Measurements from ENCODE around the gene GRIK2. TPM values are rescaled to one million over a fixed set of nuclear protein-coding genes. Genes with fewer than 3 reads are reported as not detected.
"Not testable (repeated sequence)": the region's sequence is repeated elsewhere in the genome, so short reads cannot be mapped to it uniquely, and the experiment has no call there.

The GRIK2 gene
- total RNA-seq, 4 donors from 2014 or later, result 4.7 to 16.2 (median 7.5) TPM

DNA sequence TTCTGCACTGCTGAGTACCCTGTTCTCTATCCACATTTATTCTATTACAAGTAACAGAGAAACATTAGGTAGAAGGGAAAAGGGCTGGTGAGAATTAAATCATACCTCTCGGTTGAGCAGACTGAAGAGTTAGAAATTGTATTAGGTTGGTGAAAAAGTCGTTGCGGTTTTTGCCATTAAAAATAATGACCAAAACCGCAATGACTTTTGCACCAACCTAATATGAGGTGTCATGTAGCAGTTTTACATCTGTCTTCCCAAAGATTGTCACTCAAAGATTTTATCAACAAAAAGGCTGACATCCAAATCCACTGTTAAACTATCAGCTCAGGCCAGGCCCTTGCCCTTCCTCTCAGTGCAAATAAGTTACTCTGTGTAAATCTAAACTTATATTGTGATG is 28.3 kb upstream of the GRIK2 start:
- 77 to 86% methylated on average over 4 of the region's 4 CpGs for WGBS, 2 donors
- DNase-seq (ENCODE audit: low spot score in 2 of 2), result no peak
- TF ChIP-seq POLR2A (IDR thresholded peaks at IDR 0.05) (no peak), EP300 (IDR thresholded peaks at IDR 0.05) (no peak)
- Histone ChIP-seq H3K27ac (no peak overlapping the region), H3K27me3 (no peaks in the 10 kb centered on the region), H3K4me1 (no peaks in the 10 kb centered on the region), H3K9me3 (no peaks in the 10 kb centered on the region), H3K36me3 (no peaks in the 10 kb centered on the region), H3K4me3 (no peak overlapping the region)

DNA sequence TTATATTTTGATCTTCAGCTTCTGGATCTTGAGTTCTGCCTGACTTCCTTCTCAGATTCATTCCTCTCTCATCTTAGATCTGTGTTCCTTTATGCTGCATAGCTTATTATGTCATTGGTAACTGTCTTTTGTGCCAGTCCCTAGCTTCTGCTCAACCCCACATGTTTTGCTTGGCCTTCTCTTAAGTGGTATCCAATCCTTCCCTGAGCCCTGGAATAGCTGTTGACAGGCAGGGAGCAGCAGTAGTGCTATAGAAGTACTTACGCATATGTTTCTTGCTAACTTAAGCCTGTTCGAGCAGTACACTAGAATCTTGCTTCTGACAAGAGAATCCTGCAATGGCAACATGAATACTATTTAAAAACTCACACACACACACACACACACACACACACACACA is 13.6 kb upstream of the GRIK2 start:
- 82 to 85% methylated on average over 2 of the region's 2 CpGs for WGBS, 2 donors
- DNase-seq (ENCODE audit: low spot score in 2 of 2), result no peak
- no peaks in the 10 kb centered on the region for H3K27me3 ChIP-seq
- TF ChIP-seq POLR2A (IDR thresholded peaks at IDR 0.05) (no peak), EP300 (IDR thresholded peaks at IDR 0.05) (no peak)
- TF ChIP-seq, protein P1, sequence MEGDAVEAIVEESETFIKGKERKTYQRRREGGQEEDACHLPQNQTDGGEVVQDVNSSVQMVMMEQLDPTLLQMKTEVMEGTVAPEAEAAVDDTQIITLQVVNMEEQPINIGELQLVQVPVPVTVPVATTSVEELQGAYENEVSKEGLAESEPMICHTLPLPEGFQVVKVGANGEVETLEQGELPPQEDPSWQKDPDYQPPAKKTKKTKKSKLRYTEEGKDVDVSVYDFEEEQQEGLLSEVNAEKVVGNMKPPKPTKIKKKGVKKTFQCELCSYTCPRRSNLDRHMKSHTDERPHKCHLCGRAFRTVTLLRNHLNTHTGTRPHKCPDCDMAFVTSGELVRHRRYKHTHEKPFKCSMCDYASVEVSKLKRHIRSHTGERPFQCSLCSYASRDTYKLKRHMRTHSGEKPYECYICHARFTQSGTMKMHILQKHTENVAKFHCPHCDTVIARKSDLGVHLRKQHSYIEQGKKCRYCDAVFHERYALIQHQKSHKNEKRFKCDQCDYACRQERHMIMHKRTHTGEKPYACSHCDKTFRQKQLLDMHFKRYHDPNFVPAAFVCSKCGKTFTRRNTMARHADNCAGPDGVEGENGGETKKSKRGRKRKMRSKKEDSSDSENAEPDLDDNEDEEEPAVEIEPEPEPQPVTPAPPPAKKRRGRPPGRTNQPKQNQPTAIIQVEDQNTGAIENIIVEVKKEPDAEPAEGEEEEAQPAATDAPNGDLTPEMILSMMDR (IDR thresholded peaks at IDR 0.05), result no peak
- no peak overlapping the region for H3K27ac ChIP-seq
- H3K4me3 ChIP-seq, result no peak overlapping the region
- H3K4me1 ChIP-seq, result no peaks in the 10 kb centered on the region
- no peaks in the 10 kb centered on the region for H3K9me3 ChIP-seq
- no peaks in the 10 kb centered on the region for H3K36me3 ChIP-seq

GRCh38 chr6:101380897-101381630 is 12.4 kb upstream of the GRIK2 start:
- TF ChIP-seq POLR2A (IDR thresholded peaks at IDR 0.05) (no peak), EP300 (IDR thresholded peaks at IDR 0.05) (no peak)
- TF ChIP-seq, protein P1 (IDR thresholded peaks at IDR 0.05), result no peak
- Histone ChIP-seq H3K4me3 (no peak overlapping the region), H3K27me3 (no peaks in the 10 kb centered on the region), H3K36me3 (no peaks in the 10 kb centered on the region), H3K27ac (no peak overlapping the region), H3K9me3 (no peaks in the 10 kb centered on the region), H3K4me1 (no peaks in the 10 kb centered on the region)
- no peak for DNase-seq (ENCODE audit: low spot score in 2 of 2)
- 16 to 21% methylated on average over 2 of the region's 2 CpGs for WGBS, 2 donors

DNA sequence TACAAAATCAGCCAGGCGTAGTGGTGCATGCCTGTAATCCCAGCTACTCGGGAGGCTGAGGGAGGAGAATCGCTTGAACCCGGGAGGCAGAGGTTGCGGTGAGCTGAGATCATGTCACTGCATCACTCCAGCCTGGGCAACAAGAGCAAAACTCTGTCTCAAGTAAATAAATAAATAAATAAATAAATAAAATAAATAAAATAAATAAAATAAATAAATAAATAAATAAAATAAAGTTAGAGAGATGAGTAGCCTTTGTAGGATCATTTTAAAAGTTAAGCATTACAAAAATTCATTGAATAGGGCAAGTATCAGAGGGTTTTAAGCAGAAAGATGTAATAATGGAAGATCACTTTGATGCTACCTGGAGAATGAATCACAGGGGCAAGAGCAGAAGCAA is 9.8 kb upstream of the GRIK2 start:
- WGBS, 2 donors, result 93 to 98% methylated on average over 5 of the region's 5 CpGs

DNA sequence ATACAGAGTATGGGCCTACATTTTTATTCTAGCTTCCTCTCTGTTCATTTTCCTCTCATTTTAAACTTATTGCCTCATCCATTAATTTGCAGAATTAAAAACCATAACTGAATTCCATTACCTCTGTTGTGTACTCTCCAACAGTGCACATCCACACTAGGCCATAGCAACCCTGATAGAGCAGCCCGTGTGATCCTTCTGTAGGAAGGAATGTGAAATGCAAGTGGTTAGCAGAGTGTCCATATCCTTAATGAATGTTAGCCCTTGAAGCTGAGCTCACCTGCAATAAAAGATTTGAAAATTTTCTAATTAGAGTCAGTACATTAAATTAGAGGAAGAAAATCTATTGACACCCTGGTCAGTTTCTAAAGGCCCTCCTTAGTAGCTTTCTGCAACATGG is 6.5 kb upstream of the GRIK2 start:
- TF ChIP-seq, protein P1 (IDR thresholded peaks at IDR 0.05), result no peak
- TF ChIP-seq EP300 (IDR thresholded peaks at IDR 0.05) (no peak), POLR2A (IDR thresholded peaks at IDR 0.05) (no peak)
- H3K9me3 ChIP-seq, result no peaks in the 10 kb centered on the region
- peaks cover 0 to 4% of the 10 kb centered on the region in 2 donors for H3K27me3 ChIP-seq
- no peak for DNase-seq (ENCODE audit: low spot score in 2 of 2)
- no peak overlapping the region for H3K27ac ChIP-seq
- H3K4me3 ChIP-seq, result no peak overlapping the region
- H3K36me3 ChIP-seq, result no peaks in the 10 kb centered on the region
- peaks cover 0 to 4% (median 0%) of the 10 kb centered on the region in 4 donors for H3K4me1 ChIP-seq
- WGBS, 2 donors, result 58 to 78% methylated on average over 1 of the region's 1 CpG

More for the DNA sequence above, 9.8 kb upstream of the GRIK2 start:
- not testable (repeated sequence) for DNase-seq (ENCODE audit: low spot score in 2 of 2); H3K4me3 ChIP-seq; H3K4me1 ChIP-seq; H3K9me3 ChIP-seq; H3K36me3 ChIP-seq; H3K27ac ChIP-seq; H3K27me3 ChIP-seq

DNA sequence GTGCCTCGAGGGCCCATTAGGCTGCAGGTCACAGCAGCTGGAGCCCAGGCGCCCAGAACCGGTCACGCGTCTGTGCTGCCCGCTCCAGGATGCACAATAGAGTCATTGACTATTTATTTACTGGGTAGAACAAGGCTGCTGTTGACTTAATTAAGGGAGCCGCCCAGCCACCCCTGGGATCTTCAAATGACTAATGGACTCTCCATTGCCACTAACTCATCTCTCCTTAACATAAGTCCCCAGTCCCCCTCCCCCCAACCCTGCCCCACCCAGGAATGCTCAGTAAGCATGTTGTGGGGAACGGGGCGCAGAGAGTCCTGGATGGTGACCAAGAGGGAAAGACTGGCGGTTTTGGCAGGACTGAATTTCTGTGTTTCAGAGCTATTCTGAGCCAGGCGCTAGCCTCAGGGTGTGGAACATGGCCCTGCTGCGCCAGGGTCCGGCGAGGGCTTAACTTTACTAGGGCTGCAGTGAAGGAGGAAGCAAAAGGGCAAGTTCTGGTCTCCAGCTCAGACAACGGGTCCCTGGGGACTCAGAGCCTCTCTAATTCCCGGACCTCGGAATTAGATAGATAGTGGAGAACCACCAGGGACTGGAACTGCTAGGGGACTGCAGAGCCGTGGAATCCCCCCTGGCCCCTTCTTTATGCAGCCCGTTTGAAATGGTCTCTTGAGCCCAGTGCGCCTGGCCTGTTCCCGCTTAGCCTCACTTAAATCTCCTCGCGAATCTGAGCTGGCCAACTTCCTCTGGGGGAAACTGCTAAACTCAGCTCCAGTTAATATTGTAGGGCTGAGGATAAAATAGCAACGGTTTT is 1.5 kb upstream of the GRIK2 start:
- Histone ChIP-seq H3K36me3 (no peaks in the 10 kb centered on the region), H3K4me3 (peak overlapping the region in 2 of 4 donors; percentile 13 to 59), H3K27me3 (peaks cover 0 to 27% of the 10 kb centered on the region in 2 donors), H3K27ac (peak overlapping the region; percentile 6 to 83 (median 49)), H3K4me1 (peaks cover 0 to 25% (median 5%) of the 10 kb centered on the region in 4 donors), H3K9me3 (no peaks in the 10 kb centered on the region)
- TF ChIP-seq, protein P1 (IDR thresholded peaks at IDR 0.05), result no peak
- TF ChIP-seq POLR2A (IDR thresholded peaks at IDR 0.05) (no peak), EP300 (IDR thresholded peaks at IDR 0.05) (no peak)
- DNase-seq (ENCODE audit: low spot score in 2 of 2), result peak in 1 of 2 donors; percentile 18
- 11 to 15% methylated on average over 21 to 24 of the region's 24 CpGs for WGBS, 2 donors

All from tibial nerve (tissue), 4 donors.